ENCODE data around the gene MED1.

DNA sequence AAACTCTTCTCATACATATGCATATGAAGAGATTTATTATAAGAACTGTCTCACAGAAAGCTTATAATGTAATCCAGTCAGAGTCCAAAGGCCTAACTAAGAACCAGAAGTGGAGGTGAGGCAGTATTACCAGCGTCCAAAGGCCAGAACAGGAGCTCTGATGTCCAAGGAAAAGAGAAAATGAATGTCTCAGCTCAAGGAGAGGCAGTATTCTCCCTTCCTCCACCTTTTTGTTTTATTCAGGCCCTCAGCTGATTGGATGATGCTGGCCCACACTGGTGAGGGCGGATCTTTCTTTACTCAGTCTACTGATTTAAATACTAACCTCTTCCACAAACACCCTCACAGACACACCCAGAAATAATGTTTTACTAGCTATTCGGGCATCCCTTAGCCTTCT, 93.1 kb downstream of the MED1 start:
- TF ChIP-seq, protein P1, sequence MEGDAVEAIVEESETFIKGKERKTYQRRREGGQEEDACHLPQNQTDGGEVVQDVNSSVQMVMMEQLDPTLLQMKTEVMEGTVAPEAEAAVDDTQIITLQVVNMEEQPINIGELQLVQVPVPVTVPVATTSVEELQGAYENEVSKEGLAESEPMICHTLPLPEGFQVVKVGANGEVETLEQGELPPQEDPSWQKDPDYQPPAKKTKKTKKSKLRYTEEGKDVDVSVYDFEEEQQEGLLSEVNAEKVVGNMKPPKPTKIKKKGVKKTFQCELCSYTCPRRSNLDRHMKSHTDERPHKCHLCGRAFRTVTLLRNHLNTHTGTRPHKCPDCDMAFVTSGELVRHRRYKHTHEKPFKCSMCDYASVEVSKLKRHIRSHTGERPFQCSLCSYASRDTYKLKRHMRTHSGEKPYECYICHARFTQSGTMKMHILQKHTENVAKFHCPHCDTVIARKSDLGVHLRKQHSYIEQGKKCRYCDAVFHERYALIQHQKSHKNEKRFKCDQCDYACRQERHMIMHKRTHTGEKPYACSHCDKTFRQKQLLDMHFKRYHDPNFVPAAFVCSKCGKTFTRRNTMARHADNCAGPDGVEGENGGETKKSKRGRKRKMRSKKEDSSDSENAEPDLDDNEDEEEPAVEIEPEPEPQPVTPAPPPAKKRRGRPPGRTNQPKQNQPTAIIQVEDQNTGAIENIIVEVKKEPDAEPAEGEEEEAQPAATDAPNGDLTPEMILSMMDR (IDR thresholded peaks at IDR 0.05), result no peak
- TF ChIP-seq POLR2A (IDR thresholded peaks at IDR 0.05), result no peak
